GM19463 (cell line): Measurements from ENCODE around the gene C14orf180.

Experiments used
- ATAC-seq: cut with Tn5 transposase; IDR thresholded peaks from one replicate; pipeline ENCODE4 v1.9.1; 2021; ENCODE audit warnings: mild to moderate bottlenecking, moderate library complexity; ENCODE audit not compliant: unreplicated experiment

C14orf180 gene

DNA sequence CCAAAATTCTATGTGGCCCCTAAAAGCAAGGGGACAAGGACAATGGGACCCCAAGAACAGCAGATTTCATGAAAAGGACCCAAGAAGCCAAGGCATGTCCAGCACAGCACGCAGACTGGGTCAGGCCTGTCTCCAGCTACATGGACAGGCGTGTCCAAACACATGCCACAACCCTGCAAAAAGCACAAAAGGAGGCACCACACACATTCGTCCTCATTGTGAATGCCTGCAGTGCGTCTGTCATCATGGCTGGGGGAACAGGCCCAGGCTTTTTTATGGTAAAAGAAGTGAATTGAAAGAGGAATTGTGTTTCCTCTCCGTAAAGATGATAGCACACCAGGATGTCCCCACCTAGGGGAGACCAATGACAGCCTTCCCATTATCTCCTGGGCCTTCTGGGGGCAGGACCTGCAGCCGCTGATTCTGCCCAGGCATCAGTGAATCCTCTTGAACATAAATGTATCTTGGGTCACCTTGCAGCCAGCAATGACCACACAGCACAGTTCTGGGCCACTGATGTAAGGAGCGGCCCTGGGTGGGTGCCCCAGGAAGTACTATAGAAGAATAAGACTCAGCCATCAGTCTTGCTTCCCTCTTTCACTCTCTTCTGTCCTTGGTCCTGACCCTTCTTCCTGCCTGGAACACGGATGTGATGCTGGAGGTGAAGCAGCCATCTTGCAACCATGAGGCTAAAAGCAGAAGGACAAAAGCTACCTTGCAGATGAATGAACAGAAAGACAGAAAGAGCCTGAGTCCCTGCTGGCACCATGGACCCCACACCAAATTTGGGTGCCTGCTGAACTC is 29.8 kb upstream of the C14orf180 start:
- ATAC-seq = no peak

DNA sequence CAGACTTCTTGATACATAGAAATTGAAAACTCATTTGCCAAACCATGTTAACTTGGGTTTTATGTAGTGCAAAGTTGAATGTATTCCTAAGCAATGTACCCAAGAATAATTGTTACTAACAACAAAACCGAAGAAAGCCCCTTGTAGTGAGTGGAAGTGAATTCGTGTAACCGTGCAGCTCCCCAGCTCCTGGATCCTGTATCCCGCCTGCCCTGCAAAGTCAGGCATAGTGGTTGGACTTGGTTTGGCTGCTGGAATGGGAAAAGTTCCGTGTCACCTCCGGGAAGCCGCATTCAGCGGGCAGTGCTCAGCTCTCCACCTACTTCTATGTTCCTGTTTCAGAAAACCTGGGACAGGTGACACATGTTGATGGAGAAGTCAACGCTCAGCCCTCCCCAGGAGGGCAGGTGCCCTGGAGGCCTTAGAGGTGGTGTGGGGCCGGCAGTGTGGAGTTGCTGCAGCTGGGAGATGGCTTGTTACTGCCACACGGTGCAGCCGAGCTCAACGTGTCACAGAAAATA is 29.2 kb upstream of the C14orf180 start:
- no peak for ATAC-seq

DNA sequence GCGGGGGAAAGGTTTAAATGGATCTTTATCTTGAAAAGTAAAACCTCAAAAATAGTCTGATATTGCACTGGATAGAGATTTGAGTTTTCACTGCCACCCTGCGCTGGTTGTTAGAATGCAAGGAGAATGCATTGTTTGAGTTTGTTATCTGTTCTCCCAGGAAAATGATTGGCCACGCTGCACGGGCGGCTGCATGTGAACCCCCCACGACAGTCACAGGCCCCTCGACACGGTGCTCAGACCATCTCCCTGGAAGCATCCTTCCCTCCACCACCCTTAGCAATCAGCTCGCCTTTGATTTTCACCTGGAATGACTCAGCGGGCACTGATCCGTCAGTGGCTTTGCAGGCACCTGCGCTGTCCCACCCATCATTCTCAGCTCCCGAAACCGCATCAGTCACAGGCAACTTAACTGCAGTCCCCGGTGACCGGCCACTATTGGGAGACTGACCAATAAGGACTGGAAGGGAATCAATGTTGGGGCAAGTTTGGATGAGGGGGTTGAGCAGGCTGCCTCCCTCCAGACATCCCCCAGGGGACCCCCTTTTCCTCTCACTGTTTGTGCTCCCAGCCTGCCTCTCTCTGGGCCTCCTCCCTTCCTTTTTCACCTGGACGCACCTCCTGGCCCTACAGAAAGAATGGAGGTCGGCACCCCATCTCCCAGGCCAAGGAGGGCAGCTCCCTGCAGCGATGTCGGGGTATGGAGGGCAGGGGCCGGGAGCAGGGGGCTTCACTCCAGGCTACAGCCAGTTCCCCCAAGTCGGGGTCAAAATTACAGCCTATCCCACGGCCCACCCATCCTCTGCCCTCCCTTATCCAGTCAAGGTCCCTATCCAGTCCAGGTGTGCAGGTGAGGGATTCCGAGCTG is 28.5 kb upstream of the C14orf180 start:
- ATAC-seq = no peak

DNA sequence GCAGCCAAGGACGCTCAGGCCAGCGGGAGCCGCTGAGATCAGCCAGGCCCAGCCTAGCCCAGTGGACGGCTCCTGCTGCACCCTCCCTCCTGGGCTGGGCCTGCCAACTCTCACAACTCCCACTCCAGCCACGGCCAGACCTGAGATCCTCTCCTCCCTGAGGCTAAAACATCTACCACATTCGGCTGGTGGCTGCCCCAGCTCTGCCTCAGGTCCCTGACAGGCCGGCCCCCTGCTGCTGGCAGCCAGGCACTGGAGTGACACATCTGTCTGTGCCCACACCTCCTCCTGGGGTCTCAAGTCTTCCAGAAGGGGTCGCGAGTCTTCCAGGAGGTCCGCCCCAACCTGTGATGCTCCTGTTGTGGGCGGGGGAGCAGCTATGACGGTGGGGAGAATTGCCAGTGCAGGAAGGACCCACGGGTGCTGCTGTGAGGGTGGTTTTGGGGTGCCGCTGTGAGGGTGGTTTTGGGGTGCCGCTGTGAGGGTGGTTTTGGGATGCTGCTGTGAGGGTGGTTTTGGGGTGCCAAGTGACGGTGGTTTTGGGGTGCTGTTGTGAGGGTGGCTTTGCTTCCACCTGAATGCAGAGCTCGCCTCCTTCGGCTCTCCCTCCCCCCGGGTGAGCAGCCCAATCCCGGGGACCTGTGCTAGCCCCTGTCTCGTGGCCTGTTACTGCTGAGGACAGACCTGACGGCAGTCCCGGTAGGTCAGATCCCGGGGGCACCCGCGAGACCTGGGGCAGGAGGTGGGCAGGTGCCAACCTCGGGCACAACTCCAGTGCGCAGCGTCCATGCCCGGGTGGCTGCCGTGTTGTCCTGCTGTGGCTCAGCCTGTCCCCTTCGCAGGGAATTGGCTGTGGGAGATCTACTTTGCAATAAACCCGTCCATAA is 27.5 kb upstream of the C14orf180 start:
- no peak for ATAC-seq

DNA sequence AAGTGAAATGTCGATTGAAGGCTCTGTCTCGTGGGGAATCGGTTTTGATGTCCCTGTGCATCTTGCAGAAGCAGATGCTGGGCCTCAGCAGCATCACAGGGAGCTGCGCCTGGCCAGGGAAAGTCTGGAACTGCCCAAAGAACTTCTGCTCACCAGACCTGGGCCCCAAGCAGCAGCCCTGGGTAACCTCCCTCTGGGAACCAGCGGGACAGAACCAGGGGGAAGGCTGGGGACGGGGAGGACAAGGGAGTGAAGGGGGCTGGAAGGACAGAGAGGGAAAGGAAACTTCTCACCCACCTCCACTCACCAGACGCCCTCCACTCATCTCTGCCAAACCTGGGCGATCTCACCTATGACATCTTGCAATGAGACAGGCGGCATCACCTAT is 26.8 kb upstream of the C14orf180 start:
- ATAC-seq = no peak

DNA sequence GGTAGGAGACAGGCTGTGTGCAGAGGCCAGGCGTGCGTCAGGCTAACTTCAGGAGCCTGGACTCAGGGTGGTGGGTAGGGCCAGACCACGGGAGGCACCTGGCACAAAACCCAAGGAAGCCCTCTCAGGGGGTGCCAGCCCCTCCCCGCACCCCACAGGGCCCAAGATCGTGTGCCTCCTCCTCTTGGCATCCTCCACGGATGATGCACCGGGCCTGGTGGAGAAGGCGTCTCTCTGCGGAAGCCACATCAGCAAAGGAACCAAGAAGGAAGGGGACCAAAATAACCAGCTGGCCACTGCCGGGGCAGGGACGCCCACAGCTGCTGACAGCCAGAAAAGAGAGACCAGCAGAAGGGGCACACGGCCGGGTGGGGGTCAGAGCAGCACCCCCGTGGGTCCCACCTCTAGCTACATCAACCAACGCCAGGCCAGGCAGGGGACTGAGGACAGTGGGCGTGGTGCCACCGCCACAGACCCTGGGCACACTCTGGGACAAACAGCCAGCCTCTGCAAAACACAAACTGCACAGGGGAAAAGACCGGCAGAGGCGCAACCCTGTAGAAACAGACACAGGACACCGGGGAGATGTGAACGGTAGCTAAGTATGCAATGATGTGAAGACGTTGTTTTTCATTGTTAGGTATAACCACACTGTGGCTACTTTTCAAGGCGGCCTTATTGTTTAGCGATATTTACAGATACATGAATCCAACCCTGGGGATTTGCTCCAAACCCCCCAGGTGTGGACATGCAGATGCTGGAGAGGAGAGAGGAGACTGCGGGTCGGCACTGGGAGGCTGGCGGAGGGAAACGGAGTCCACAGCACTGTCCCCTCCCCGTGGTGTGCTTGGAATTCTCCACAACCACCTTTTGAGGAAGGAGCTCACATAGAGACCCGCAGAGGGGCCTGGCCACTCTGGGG is 26.1 kb upstream of the C14orf180 start:
- ATAC-seq = no peak

DNA sequence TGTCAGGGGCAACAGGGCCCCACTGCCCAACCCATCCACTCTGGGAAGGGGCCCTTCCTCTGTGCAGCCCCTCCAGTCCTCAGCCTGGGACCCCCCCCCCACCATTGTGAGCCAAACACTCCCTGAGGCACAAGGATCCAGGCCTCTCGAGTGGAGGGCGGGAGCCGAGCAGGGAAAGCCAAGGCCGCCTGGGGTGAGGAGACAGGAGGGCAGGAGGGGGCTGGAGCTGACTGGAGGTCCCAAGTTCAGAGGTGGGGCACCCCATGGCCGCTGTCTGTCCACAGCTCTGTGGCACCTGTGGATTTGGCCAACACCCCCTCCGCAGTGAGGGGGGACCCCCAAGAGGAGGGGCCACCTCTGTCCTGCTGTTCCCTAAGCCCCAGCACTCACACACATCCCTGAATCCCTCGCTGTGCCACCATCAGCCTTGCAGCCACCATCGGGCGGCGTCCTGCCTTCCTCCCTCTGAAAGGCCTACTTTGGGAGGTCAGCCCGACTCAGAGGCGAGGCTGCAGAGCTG is 25.4 kb upstream of the C14orf180 start:
- ATAC-seq = no peak

DNA sequence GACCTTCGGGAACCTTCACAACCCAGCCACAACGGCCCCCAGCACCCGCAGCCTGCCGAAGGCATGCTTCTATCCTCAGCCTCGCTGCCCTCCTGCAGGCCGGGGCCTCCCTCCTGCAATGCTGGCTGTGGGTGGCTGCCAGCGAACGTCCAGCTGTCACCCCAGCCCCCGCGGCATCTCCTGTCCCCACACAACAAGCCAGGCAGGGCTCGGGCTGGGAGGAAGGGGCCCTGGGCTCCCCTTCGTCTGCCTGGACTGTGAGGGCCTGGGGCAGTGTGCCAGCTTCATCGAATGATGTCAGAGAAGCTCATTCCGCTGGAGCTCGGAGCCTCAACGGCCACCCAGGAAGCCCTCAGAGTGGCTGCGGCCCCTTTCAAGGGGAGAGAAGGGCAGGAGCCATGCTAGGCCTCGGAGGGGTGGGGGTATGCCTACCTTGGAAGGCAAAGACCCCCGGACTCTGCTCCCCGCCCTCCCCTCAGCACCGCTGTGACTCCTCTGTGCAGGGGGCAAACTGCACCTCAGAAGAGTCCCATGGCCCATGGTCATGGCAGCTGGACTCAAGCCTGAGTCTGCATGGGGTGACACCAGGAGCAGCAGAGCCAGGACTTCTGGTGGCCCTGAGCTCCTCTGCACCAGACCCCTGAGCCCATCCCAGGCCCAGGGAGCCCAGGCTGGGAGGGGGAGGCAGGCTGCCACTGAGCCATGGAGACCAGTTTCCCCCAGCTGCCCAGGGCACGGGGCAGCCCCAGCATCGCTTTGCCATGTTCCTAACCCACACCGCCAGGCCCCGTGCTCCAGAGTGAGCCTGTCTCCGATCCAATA is 24.7 kb upstream of the C14orf180 start:
- ATAC-seq = no peak

DNA sequence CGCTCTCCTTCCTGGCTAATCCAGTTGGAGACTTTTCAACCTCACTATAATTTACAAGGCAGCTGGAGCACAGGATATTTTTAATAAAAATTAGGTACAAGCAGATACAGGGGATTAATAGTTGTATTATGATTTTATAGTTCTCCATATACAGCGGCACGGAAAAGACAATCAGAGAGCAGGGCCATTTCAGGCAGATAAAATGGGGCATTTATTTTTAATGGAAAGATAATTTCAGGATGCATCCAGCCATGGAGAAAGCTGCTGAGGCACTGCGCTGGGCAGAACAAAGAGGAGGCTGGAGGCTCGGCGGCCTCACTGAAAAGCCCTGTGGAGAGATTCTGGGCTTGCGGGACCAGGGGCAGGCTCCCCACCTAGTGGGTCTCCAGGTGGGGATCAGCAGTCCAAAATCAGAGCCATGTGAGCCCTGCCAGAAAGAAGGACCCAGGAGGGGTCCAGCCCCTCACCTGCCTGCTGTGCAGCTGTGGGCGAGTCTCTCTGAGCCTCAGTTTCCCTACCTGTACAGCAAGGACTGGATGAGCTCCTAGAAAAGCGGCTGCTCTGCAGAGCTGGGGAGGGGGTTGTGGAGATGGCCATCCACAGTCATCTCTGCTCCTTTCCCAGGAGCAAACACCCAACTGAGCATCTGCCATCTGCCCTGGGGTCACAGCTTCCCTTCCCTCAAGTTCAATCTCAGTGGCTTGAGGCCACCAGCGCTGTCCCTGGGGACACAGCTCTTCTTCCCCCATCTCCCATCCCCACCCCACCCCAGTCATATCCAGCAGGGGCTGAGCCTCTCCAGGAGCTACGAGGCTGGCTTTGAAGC is 23.9 kb upstream of the C14orf180 start:
- ATAC-seq = no peak

DNA sequence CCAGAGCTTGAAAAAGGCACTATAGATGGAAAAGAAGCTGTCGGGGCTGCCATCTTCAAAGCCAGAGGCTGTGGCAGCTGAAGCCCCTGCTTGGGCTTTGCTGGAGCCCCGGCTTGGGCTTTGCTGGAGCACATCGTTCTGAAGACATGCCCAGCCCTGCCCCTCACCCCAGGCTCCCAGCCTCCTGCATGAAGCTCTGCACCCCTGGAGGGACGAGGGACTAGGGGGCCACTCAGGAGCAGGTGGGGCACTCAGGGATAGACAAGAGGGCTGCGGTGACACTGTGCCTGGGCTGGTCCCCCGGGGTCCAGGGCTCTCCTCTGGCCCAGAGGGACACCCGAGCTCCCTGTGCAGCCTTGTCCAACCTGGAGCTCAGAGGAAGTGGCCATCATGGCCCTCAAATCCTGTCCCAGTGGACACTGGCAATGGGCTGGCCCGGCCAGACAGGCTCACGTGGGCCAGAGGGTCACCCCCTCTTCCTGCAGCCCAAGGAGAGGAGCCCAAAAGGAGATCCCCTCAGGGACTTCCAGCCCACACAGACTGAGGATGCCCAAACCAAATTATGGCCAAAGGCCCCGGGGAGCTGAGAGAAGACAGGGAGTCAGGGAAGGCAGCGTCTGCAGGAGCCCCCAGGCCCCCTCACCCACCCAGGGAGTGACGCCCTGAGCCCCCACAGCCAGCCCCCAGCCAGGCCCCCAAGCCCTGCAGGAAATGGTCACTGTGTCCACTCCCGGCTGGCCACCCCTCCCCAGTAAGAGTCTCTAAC is 23.1 kb upstream of the C14orf180 start:
- ATAC-seq = no peak

DNA sequence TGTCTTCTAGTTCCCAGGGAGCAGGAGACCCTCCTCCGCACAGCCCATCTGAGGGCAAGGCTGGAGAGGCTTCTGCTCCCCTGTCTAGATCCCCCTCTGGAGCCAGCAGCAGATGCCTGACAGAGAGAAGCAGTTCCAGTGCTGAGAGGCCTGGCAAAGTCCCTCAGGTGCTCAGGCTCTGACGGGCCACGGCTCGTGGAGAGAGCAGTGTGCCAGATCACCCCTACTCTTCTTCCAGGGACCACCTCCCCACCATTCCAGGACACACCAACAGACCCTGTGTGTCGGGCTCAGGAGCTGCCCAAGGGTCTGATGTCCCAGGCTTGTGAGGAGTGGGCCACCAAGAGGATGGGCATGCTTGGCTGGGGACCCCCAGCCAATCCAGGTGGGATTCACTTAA is 22.5 kb upstream of the C14orf180 start:
- ATAC-seq = no peak

DNA sequence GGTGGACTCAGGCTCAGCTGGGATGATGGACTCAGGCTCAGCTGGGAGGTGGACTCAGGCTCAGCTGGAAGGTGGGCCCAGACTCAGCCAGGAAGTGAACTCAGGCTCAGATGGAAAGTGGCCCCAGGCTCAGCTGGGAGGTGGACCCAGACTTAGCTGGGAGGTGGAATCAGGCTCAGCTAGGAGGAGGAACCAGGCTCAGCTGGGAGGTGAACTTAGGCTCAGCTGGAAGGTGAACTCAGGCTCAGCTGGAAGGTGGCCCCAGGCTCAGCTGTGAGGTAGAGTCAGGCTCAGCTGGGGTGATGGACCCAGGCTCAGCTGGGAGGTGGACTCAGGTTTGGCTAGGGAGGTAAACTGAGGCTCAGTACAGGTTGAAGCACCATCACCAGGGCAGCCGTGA is 21.8 kb upstream of the C14orf180 start:
- ATAC-seq = no peak

DNA sequence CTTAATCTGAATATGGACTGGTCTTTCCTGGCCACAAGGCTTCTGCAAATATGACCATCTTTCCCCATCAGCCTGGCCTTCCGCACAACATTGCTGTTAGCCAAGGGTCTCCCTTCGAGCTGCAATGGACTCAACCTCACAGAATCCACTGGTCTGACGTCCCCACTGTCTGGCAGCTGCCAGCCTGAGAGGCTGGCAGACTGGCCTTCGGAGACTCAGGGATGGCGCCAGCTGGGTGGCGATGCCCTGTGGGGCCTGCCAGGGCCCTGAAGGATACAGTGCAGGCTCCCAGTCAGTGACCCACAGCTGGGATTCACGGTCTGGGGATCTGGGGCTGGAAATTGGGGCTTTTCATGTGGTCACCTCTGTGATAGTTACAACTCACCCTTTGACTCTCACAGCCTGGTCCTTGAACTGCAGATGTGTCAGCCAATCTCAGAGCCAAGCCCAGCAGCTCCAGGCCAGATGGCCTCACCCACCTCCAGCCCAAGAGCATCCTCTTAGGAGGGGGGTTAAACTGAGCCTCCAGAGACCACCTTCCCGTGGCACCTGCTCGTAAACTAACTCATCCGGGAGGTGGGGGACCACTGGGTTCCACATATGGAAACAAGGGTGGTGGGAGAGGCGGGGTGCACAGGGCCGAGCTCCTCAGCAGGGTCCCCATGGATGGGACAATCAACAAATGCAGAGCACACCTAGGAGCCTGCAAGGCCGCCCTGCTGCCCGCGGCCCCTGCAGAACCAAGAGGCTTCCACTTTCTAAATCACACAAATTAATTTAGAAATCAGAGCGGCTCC is 21.1 kb upstream of the C14orf180 start:
- no peak for ATAC-seq

DNA sequence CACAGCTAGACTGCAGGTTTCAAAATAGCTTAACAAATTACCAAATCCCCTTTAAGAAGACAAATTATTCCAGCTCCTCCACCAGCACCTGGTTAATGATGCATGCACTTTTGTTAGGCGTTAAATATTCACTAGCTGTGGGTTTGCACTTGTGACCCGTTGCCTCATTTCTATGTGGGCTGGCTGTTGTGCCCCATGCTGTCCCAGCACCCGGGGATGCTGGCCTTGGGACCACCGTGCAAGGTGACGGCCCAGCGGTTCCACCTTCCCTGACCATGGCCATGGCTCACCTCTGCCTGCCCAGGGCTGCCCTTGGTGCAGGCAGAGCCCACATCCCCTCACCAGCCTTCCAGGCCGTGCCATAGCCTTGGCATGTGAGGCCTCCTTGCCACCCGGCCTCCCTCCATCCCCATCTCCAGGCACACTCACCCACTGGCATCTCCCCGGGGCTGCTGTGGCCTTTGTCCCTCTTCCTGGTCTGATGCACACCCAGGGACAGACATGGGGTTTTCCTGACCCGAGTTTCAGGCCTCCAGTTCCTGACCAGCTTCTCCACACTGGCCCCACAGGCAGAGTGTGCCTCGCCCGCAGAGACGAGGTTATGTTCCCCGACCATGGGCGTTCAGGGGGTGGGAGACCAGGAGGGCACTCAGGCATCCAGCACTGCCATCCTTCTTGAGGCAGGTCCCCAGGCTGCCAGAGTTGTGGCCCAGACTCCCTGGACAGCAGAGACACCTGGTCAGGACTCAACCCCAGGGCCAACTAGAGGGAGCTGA is 20.3 kb upstream of the C14orf180 start:
- ATAC-seq = no peak

DNA sequence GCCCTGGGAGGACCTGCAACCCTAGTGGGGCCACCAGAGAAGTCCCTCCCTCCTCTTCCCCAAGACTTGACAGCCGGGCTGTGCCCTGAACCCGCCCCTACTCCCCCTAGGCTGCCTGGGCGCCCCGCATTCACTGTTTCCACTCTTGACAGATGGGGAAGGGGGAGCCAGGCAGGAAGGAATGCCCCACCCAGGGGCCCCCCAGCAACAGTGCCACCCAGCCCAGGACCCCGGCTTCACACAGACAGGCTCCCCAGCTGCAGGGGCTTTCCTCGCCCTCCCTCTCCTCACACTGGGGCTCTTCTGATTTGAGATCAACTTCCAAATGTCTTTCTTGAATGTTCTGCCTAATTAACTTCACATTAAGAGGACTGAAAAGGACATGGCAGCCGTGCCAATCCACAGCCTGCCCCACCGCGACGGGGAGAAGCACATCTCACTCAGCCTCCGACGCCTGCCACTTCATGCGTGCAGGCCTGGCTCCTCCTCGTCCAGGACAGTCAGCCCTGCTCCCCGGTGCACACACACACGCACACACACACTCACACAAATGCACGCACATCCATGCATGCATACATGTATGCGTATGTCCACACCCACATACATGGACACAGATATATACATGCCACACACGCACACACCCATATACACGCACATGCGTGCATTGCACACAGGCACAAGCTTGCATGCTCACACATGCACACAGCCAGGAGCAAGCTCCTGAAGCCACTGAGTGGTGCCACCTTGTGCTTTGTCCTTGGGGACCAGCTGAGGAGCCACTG is 19.6 kb upstream of the C14orf180 start:
- no peak for ATAC-seq
